ENCODE data around the gene ISG20. TPM values are rescaled to one million over a fixed set of nuclear protein-coding genes. Genes with fewer than 3 reads are reported as not detected.
"Not testable (repeated sequence)": the region's sequence is repeated elsewhere in the genome, so short reads cannot be mapped to it uniquely, and the experiment has no call there.

The ISG20 gene
- total and polyA plus RNA-seq, 5 experiments from 2014 or later: 142 to 562 (median 422) TPM

DNA sequence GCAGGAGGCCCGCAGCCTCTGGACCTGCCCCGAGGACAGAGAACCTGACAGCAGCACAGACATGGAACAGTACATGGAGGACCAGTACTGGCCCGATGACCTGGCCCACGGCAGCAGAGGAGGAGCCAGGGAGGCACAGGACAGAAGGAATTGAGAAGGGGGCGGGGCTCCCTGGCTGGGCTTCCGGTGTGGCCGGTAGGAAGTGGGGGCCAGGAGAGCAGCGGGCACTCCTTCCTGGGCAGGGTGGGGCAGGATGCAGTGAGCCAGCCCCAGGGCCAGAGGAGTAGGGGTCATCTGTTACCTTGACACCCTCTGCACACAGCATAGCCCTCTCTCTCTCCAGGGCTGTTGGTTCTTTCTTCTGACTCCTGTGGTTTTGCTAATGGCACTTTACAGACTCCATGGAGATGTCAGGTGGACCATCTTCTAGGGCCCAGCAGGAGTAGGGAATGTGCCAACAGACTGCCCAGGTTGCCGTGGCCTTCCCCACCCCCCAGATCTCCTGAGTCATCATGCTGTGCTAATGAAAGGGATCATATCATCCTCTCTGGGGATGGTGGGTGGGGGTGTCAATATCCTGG is 8.6 kb upstream of the ISG20 start:
- POLR2A ChIA-PET: interaction anchor here (1.0 to 1.8 kb wide), 3 partner anchors 8 to 20 kb away, joined by 3 to 6 read pairs (median 3); partner anchors contain the start of gene AEN
- no peak for DNase-seq
- Mint-ChIP-seq H3K4me1 (peaks cover 25 to 91% (median 85%) of the 10 kb centered on the region in 4 donors), H3K36me3 (peaks cover 0 to 40% (median 38%) of the 10 kb centered on the region in 3 donors), H3K27ac (peak overlapping the region; percentile 90 to 100 (median 97)), H3K27me3 (no peaks in the 10 kb centered on the region), H3K4me3 (peak overlapping the region; percentile 31 to 88 (median 67)), H3K9me3 (no peaks in the 10 kb centered on the region)
- no peak for ATAC-seq

DNA sequence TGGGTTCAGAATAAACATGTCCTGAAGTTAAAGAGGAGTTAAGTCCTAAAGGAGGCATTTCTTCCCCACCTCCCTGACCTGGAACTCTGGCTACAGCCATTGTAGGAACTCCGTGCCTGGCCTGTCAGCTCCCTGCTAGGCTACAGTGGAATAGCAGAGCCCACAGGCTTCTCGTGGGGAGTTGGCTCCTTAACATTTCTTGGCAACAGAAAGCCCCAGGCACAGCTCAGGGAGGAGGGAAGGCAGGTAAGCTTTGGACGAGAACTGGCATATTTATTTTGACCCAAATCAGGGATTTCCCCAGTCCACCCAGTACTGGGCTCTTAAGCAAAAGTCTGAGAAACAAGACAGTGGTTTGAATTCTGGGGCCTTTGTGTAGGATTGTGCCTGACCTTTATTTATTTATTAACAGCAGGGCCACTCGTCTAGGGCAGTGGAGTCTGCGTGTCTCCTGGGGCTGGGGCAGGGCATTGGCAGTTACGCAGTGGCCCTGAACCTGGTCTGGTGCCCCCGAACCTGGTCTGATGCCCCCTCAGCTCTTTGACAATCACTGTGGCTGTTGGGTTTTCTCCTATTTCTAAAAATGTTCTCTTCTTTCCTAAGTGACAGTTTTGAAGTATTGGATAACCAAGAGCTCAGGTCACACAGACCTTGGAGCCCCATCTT is 7.9 kb upstream of the ISG20 start:
- Mint-ChIP-seq H3K36me3 (peaks cover 0 to 40% (median 38%) of the 10 kb centered on the region in 3 donors), H3K4me3 (peak overlapping the region in 9 of 10 donors; percentile 31 to 88 (median 70)), H3K27me3 (no peaks in the 10 kb centered on the region), H3K4me1 (peaks cover 27 to 92% (median 84%) of the 10 kb centered on the region in 4 donors), H3K27ac (peak overlapping the region; percentile 90 to 100 (median 97)), H3K9me3 (no peaks in the 10 kb centered on the region)
- DNase-seq: no peak
- POLR2A ChIA-PET: interaction anchor here (1.0 to 1.8 kb wide), 3 partner anchors 9 to 19 kb away, joined by 3 to 6 read pairs (median 3); partner anchors contain the start of gene AEN
- no peak for ATAC-seq

DNA sequence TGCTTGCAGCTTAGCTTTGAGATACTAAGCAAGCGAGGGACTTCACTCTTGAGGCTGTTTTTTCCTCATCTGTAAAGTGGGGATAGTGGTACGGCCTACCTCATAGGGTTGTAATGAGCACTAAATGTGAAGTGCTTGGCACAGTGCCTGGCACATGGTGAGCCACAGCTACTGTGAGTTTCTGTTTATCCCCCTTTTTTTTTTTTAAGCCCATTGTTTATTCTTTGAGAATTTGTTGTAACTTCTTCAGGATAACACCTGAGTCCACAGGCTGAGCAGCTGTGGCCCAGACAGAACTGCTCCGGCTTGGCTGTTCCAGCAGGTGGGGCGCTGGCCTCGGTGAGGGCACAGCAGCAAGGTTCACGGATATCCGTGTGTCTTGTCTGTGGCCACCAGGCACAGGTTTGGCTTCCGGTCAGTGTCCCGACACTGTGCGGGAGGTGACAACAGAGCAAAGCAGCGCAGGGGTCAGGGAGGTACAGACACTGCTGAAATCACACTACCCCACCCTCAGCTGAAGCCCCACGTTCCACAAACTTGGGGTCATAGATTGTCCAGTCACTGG is 7.3 kb upstream of the ISG20 start:
- ATAC-seq: no peak
- H3K4me3 Mint-ChIP-seq: peak overlapping the region in 6 of 10 donors; percentile 22 to 56 (median 40)

DNA sequence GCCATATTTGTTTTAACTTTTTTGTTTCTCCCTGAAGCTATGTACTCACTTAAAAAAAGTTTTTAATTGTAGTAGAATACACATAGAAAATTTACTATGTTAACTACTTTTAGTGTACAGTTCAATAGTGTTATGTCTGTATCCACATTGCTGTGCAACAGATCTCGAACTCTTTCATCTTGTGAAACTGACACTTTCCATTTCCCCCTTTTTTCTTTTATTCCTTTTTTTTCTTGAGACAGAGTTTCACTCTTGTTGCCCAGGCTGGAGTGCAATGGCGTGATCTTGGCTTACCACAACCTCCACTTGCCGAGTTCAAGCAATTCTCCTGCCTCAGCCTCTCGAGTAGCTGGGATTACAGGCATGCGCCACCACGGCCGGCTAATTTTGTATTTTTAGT is 6.0 kb upstream of the ISG20 start:
- H3K4me3 Mint-ChIP-seq: peak overlapping the region in 8 of 10 donors; percentile 2 to 57 (median 42)
- H3K36me3 Mint-ChIP-seq: peaks cover 0 to 38% (median 34%) of the 10 kb centered on the region in 3 donors
- H3K9me3 Mint-ChIP-seq, DNase-seq, H3K27me3 Mint-ChIP-seq, ATAC-seq: not testable (repeated sequence)
- peaks cover 40 to 96% (median 90%) of the 10 kb centered on the region in 4 donors for H3K4me1 Mint-ChIP-seq
- POLR2A ChIA-PET: interaction anchor here (0.6 to 4.3 kb wide), 3 partner anchors 16 to 1936 kb away, joined by 4 to 40 read pairs (median 5); partner anchors contain the start of genes MRPL46 and MRPS11
- peak overlapping the region; percentile 90 to 100 (median 96) for H3K27ac Mint-ChIP-seq

More for the DNA sequence above, 7.3 kb upstream of the ISG20 start:
- Mint-ChIP-seq H3K27me3 (no peaks in the 10 kb centered on the region), H3K4me1 (peaks cover 31 to 96% (median 88%) of the 10 kb centered on the region in 4 donors), H3K36me3 (peaks cover 0 to 40% (median 38%) of the 10 kb centered on the region in 3 donors), H3K9me3 (no peaks in the 10 kb centered on the region), H3K27ac (peak overlapping the region; percentile 90 to 100 (median 97))
- POLR2A ChIA-PET: interaction anchor here (1.2 to 2.3 kb wide), 2 partner anchors 19 to 165 kb away, joined by 3 to 5 read pairs; partner anchors contain the start of genes MRPL46 and MRPS11
- no peak for DNase-seq

DNA sequence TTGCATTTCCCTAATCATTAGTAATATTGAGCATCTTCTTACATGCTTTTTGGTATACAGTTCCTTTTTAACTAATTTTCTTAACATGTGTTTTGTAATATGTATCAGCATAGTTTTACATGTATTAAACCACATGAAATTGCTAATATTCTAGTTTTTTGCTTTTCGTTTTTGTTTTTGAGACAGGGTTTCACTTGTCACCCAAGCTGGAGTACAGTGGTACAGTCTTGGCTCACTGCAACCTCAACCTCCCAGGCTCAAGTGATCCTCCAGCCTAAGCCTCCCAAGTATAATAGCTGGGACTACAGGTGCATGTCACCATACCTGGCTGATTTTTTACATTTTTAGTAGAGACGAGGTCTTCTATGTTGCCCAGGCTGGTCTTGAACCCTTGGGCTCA is 4.4 kb upstream of the ISG20 start:
- peak overlapping the region in 7 of 10 donors; percentile 14 to 94 (median 51) for H3K4me3 Mint-ChIP-seq
- no peaks in the 10 kb centered on the region for H3K9me3 Mint-ChIP-seq
- DNase-seq (no peak), ATAC-seq (no peak)
- H3K4me1 Mint-ChIP-seq: peaks cover 42 to 92% (median 87%) of the 10 kb centered on the region in 4 donors
- H3K27me3 Mint-ChIP-seq: no peaks in the 10 kb centered on the region
- POLR2A ChIA-PET: interaction anchor here (1.4 to 4.3 kb wide), 2 partner anchors 9 to 14 kb away, joined by 4 to 40 read pairs; no protein-coding TSS in a partner anchor
- H3K36me3 Mint-ChIP-seq: peaks cover 0 to 31% (median 26%) of the 10 kb centered on the region in 3 donors
- peak overlapping the region; percentile 89 to 100 (median 98) for H3K27ac Mint-ChIP-seq

DNA sequence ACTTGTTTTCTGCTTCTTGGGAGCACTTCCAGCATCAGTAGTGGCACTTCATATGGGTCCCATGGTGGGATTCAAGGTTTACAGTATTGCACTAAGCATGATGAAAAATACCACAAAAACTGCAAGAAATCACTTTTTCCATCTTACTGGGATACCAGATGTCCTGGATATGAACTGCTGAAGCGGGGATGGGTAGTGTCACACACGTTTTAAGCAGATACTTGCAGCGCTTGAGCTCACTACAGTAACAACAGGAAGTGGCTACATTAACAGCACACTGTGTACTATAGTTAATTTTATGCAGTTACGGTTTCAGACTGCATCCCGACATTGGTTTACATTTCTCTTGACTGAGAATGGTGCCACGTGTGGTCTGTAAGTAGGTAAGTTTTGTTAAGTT is 3.5 kb upstream of the ISG20 start:
- DNase-seq (peak in 8 of 10 donors; percentile 34 to 85 (median 58)), ATAC-seq (peak; percentile 38 to 50)
- H3K9me3 Mint-ChIP-seq: no peaks in the 10 kb centered on the region
- H3K4me3 Mint-ChIP-seq: peak overlapping the region; percentile 84 to 99 (median 94)
- peak overlapping the region; percentile 93 to 100 (median 100) for H3K27ac Mint-ChIP-seq
- no peaks in the 10 kb centered on the region for H3K27me3 Mint-ChIP-seq
- peaks cover 6 to 29% (median 25%) of the 10 kb centered on the region in 3 donors for H3K36me3 Mint-ChIP-seq
- H3K4me1 Mint-ChIP-seq: peaks cover 44 to 92% (median 87%) of the 10 kb centered on the region in 4 donors
- POLR2A ChIA-PET: interaction anchor here (0.9 to 4.3 kb wide), 5 partner anchors 8 to 260 kb away, joined by 4 to 40 read pairs (median 10); partner anchors contain the start of genes AEN, HAPLN3, MRPL46 and MRPS11

DNA sequence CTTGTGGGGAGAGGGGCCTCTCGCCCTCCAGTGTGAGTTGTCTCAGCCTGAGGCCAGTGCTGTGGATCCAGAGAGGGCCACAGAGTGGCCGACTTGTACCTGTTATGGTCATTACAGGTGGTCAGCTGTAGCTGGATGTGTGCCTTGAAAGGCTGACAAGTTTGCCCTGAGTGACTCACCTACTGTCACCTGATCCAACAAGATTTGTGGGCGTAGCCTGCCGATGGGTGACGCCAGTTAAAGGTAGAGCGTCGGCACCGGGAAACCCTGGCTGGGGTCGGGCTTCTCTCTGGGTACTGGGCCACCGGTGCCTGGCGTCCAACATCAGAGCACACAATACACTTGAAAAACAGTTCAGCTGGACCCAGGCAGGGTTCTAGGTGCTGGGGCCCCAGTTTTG is 2.8 kb upstream of the ISG20 start:
- POLR2A ChIA-PET: interaction anchor here (1.4 to 4.3 kb wide), 4 partner anchors 7 to 168 kb away, joined by 4 to 40 read pairs (median 12); partner anchors contain the start of genes AEN, MRPL46 and MRPS11
- H3K36me3 Mint-ChIP-seq: peaks cover 9 to 28% (median 24%) of the 10 kb centered on the region in 3 donors
- peak; percentile 35 to 44 for ATAC-seq
- peak; percentile 57 to 91 (median 80) for DNase-seq
- H3K4me3 Mint-ChIP-seq: peak overlapping the region; percentile 84 to 99 (median 94)
- H3K27me3 Mint-ChIP-seq: no peaks in the 10 kb centered on the region
- no peaks in the 10 kb centered on the region for H3K9me3 Mint-ChIP-seq
- peaks cover 42 to 89% (median 84%) of the 10 kb centered on the region in 4 donors for H3K4me1 Mint-ChIP-seq
- peak overlapping the region; percentile 93 to 100 (median 100) for H3K27ac Mint-ChIP-seq

DNA sequence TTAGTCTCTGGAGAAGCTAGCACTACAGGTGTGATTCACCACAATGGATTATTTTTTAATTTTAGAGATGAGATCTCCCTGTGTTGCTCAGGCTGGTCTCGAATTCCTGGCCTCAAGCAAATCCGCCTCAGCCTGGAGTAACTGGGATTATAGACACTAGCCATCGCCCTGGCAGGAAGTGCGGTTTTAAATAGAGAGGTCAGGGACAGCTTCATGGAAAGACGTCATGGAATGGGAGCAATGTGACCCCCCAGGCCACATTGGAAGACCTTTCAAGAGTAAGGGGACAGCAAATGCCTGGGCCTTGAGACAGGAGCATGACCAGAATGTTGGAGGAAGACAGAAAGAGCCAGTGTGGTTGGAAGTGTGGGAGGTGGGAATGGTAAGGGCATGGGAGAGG is 2.2 kb upstream of the ISG20 start:
- no peak for DNase-seq
- POLR2A ChIA-PET: interaction anchor here (1.4 to 4.3 kb wide), 3 partner anchors 12 to 169 kb away, joined by 10 to 40 read pairs (median 13); partner anchors contain the start of genes AEN, MRPL46 and MRPS11
- no peaks in the 10 kb centered on the region for H3K27me3 Mint-ChIP-seq
- H3K4me1 Mint-ChIP-seq: peaks cover 42 to 88% (median 80%) of the 10 kb centered on the region in 4 donors
- H3K4me3 Mint-ChIP-seq: peak overlapping the region; percentile 84 to 99 (median 94)
- H3K9me3 Mint-ChIP-seq: no peaks in the 10 kb centered on the region
- peak overlapping the region; percentile 93 to 100 (median 100) for H3K27ac Mint-ChIP-seq
- ATAC-seq: no peak
- H3K36me3 Mint-ChIP-seq: peaks cover 9 to 29% (median 21%) of the 10 kb centered on the region in 3 donors

DNA sequence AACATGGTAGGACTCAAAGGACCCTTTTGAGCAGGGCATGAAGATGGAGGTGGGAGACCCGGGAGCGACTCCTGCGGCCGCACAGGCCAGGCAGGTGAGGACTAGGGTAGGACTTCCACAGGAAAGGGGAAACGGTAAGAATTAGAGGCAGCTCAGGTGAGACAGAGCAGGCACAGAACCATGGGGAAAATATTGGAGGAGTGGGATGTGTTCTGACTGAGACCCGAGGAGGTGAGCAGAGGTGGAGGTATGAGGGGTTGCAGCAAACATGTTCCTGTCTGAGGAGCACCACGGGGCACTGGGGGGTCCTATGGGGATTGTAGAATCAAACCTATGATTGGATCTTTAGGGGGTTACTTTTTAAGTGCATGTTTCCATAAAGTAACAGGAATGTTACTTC is 1.4 kb upstream of the ISG20 start:
- POLR2A ChIA-PET: no interaction called here
- ATAC-seq (no peak), DNase-seq (no peak)
- Mint-ChIP-seq H3K9me3 (no peaks in the 10 kb centered on the region), H3K27me3 (no peaks in the 10 kb centered on the region), H3K36me3 (peaks cover 9 to 29% (median 20%) of the 10 kb centered on the region in 3 donors), H3K4me1 (peaks cover 43 to 88% (median 79%) of the 10 kb centered on the region in 4 donors), H3K4me3 (peak overlapping the region; percentile 84 to 99 (median 94)), H3K27ac (peak overlapping the region; percentile 93 to 100 (median 100))

DNA sequence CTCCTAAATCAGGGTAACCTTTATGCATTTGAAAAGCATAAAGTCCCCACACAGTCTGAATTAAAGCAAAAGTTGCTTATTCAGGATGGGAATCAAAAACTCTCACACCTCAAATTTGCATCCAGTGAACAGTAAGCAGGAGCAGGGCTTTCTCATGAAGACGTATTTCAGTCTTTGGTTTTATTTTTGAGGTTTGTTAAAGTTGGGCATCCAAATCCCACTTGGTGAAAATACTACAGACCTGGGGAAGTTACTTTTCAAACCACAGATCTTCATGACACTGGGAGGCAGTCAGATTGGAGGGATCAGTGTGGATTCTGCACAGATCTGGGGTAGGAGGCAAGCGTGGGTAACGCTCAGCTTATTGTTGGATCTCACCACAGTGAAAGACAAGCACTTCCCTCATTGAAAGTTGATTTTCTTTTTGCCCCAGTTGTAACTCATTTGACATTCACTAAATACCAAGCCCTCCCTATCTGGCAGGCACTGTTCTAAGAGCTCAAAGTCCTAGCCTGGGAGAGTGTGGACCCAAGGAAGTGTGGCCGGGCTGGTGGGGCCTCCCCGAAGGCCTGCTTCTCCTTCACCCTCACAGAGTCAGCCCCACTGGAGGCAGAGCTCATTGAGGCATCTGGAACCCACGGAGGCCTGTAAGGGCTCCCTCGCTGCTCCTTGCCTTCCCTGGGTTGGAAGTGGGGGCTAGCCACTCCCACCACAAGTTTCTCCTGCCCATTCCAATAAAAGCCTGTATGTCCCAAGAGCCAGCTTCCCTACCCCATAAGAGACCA is 783 bp upstream of the ISG20 start:
- no peaks in the 10 kb centered on the region for H3K9me3 Mint-ChIP-seq
- H3K4me1 Mint-ChIP-seq: peaks cover 42 to 87% (median 77%) of the 10 kb centered on the region in 4 donors
- H3K4me3 Mint-ChIP-seq: peak overlapping the region; percentile 84 to 99 (median 94)
- no peaks in the 10 kb centered on the region for H3K27me3 Mint-ChIP-seq
- POLR2A ChIA-PET: interaction anchor here (1.4 to 1.7 kb wide), 2 partner anchors 171 to 266 kb away, joined by 8 to 12 read pairs; partner anchors contain the start of genes MRPL46 and MRPS11
- peaks cover 9 to 32% (median 17%) of the 10 kb centered on the region in 3 donors for H3K36me3 Mint-ChIP-seq
- ATAC-seq (peak in 1 of 2 donors; percentile 3), DNase-seq (peak in 1 of 10 donors; percentile 36)
- H3K27ac Mint-ChIP-seq: peak overlapping the region; percentile 93 to 100 (median 100)

DNA sequence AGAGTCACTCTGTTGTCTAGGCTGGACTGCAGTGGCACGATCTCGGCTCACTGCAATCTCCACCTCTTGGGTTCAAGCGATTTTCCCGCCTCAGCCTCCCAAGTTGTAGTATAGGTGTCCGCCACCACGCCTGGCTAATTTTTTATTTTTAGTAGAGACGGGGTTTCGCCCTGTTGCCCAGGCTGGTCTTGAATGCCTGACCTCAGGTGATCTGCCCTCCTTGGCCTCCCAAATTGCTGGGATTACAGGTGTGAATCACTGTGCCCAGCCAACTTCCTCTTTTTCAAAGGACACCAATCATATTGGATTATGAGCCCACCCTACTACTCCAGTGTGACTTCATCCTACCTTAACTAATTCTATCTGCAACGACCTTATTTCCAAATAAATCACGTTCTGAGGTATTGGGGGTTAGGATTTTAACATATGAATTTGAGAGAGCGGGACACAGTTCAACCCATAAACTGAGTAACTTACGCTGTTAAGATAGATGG is 3.2 kb downstream of the ISG20 start:
- H3K27me3 Mint-ChIP-seq: no peaks in the 10 kb centered on the region
- DNase-seq (no peak), ATAC-seq (no peak)
- peaks cover 9 to 60% (median 19%) of the 10 kb centered on the region in 3 donors for H3K36me3 Mint-ChIP-seq
- H3K4me3 Mint-ChIP-seq: peak overlapping the region in 9 of 10 donors; percentile 50 to 99 (median 65)
- peaks cover 44 to 89% (median 84%) of the 10 kb centered on the region in 4 donors for H3K4me1 Mint-ChIP-seq
- peak overlapping the region; percentile 79 to 99 (median 92) for H3K27ac Mint-ChIP-seq
- no peaks in the 10 kb centered on the region for H3K9me3 Mint-ChIP-seq
- POLR2A ChIA-PET: interaction anchor here (0.7 to 8.4 kb wide), 3 partner anchors 15 to 161 kb away, joined by 3 to 80 read pairs (median 3); no protein-coding TSS in a partner anchor

All from naive thymus-derived CD8-positive, alpha-beta T cell (primary cell).